Measurements from ENCODE around the gene FABP7. TPM values are rescaled to one million over a fixed set of nuclear protein-coding genes. Genes with fewer than 3 reads are reported as not detected.

FABP7 gene

GRCh38 chr6:122833021-122833491 lies 53.5 kb downstream of the FABP7 start:
- Histone ChIP-seq H3K4me3 (ENCODE audit: insufficient read depth in 1 of 2, low read depth in 1 of 2, low read length in 2 of 2) (no peak overlapping the region), H2BK12ac (ENCODE audit: low read length in 2 of 2) (no peak overlapping the region), H3K4me1 (ENCODE audit: control insufficient read depth, insufficient read depth, low read depth, low read length) (no peaks in the 10 kb centered on the region), H3K79me1 (replicated peaks; ENCODE audit: low read length, poor library complexity, severe bottlenecking) (no peaks in the 10 kb centered on the region), H3K4me2 (ENCODE audit: low read length, poor library complexity, severe bottlenecking) (no peak overlapping the region), H3K23ac (ENCODE audit: low read length in 2 of 2) (no peak overlapping the region), H3K9me3 (ENCODE audit: control insufficient read depth, low read length) (no peaks in the 10 kb centered on the region), H4K8ac (ENCODE audit: low read length) (no peak overlapping the region), H2AFZ (ENCODE audit: low read depth, low read length) (no peak overlapping the region), H2BK5ac (ENCODE audit: low read depth, low read length, poor library complexity, severe bottlenecking) (no peak overlapping the region), H2BK120ac (ENCODE audit: low read depth, low read length) (no peak overlapping the region), H3K4ac (ENCODE audit: low read depth in 1 of 2, low read length in 2 of 2) (no peak overlapping the region), H3K27me3 (ENCODE audit: control insufficient read depth in 1 of 2, insufficient read depth in 1 of 2, low read length in 2 of 2) (no peaks in the 10 kb centered on the region), H3K36me3 (ENCODE audit: control insufficient read depth in 1 of 2, insufficient read depth in 2 of 2, low read depth in 1 of 2, low read length in 2 of 2) (no peaks in the 10 kb centered on the region), H4K91ac (ENCODE audit: low read length) (no peak overlapping the region), H2BK15ac (ENCODE audit: low read depth, poor library complexity, severe bottlenecking) (no peak overlapping the region), H3K27ac (ENCODE audit: low read length, poor library complexity, severe bottlenecking) (no peak overlapping the region), H3K9ac (ENCODE audit: low read length) (no peak overlapping the region), H3K18ac (ENCODE audit: low read depth in 1 of 2, low read length in 2 of 2) (no peak overlapping the region), H3K14ac (ENCODE audit: low read length in 2 of 2) (no peak overlapping the region), H2AK5ac (ENCODE audit: low read length, severe bottlenecking) (no peak overlapping the region)
- DNase-seq = no peak
- WGBS = 87% methylated on average over 4 of the region's 7 CpGs

Small RNA genes within 50 kb of the gene (small RNA-seq; reads per million reads assigned to genes)
- not detected for gene RN7SL564P (ENCODE audit: low read depth)
